Heart right ventricle (tissue), 16 donors: ENCODE results near the gene ZNF521. TPM values are rescaled to one million over a fixed set of nuclear protein-coding genes. Genes with fewer than 3 reads are reported as not detected.

Source experiments
- ATAC-seq, 8 donors: fragments of 200-7000 bp; cut with Tn5 transposase; one replicate each; pipeline ENCODE4 v1.9.1; 2020; ENCODE audit warnings: mild to moderate bottlenecking in 8 of 8, moderate library complexity in 8 of 8, moderate number of reproducible peaks in 1 of 8
- DNase-seq, 2 donors: peaks; one replicate each; pipeline ENCODE4 v3.0.0-alpha.2; 2020
- H3K27ac ChIP-seq, 10 donors: fragments of 200-600 bp; sonication (generic) in 2 of 10; one replicate each; pipeline versions ENCODE4 v1.5.0 to v1.8.0; 2020 to 2022; ENCODE audit warnings: mild to moderate bottlenecking in 3 of 10
- H3K27me3 ChIP-seq, 7 donors: fragments of 200-600 bp; one replicate each; pipeline ENCODE4 v1.8.0; 2021 to 2022; ENCODE audit warnings: mild to moderate bottlenecking in 2 of 7
- H3K36me3 ChIP-seq, 9 donors: fragments of 200-600 bp; sonication (generic) in 1 of 9; one replicate each; pipeline versions ENCODE4 v1.5.0 to v1.8.0; 2020 to 2022; ENCODE audit warnings: mild to moderate bottlenecking in 2 of 9
- H3K4me1 ChIP-seq, 9 donors: fragments of 200-600 bp; sonication (generic) in 1 of 9; one replicate each; pipeline versions ENCODE4 v1.5.0 to v1.8.0; 2020 to 2022; ENCODE audit warnings: mild to moderate bottlenecking in 4 of 9
- H3K4me3 ChIP-seq, 10 donors: fragments of 200-600 bp; sonication (generic) in 2 of 10; one replicate each; pipeline versions ENCODE4 v1.5.0 to v1.8.0; 2020 to 2022; ENCODE audit warnings: mild to moderate bottlenecking in 7 of 10, moderate library complexity in 2 of 10
- H3K9me3 ChIP-seq, 11 donors: fragments of 200-600 bp in 10 of 11; sonication (generic) in 2 of 11; one replicate each; pipeline versions ENCODE4 v1.5.0 to v1.8.0; 2013 to 2022; ENCODE audit warnings: mild to moderate bottlenecking in 2 of 11, control low read depth in 1 of 11, moderate library complexity in 1 of 11
- WGBS, 2 donors: extraction: QIAGEN DNeasy Blood & Tissue Kit; methylation state at CpG; one replicate each; pipeline ENCODE4 v1.1.7; 2013; ENCODE audit warnings: inconsistent platforms in 1 of 2; 5-methylcytosine and 5-hydroxymethylcytosine counted together
- intact Hi-C, 10 donors: fragments of 100-400 bp; cut with DNase I; formaldehyde crosslinking; loops; one replicate each; pipeline versions ENCODE4 v1.11.1 to v1.14.2; 2022
- polyA plus RNA-seq, 2 donors: library from polyadenylated mRNA; stranded (reverse); fragments of 200-250 nt; gene quantifications; one replicate each; pipeline ENCODE4 v1.2.3, GENCODE V29; 2013
- total RNA-seq, 10 donors: library from RNA; stranded (reverse); fragmentation: NEBNext Ultra II Directional in 3 of 10; extraction: Animal tissue kit (Norgen Biotek cat#: 25700) in 3 of 10; gene quantifications; one replicate each; pipeline versions ENCODE4 v1.2.1 to v1.2.4, GENCODE V29; 2021 to 2023
- TF ChIP-seq, protein P1 (sequence below), 9 donors: fragments of 200-600 bp; sonication (generic) in 2 of 9; IDR thresholded peaks; one replicate each; pipeline versions ENCODE4 v1.5.0 to v1.8.0; 2021 to 2022; ENCODE audit warnings: antibody characterized with exemption in 9 of 9, mild to moderate bottlenecking in 5 of 9, moderate library complexity in 1 of 9
- donor health status: Arrhythmogenic right ventricular cardiomyopathy.
- donor health status: ischemic (EF 13 %, LVEDD 7.1; RV severe dilation, severe dysfunction).
- donor health status: healthy with polysubstance abuse.
- donor health status: DM: no; HTN: yes; CAD: no.
- donor health status: DM: no; HTN: no; CAD: no.
- donor health status: ischemic (EF 25% LVEDD 6.9; RV normal size, moderate dysfunction).
- donor health status: ischemic (EF 25% LVEDD 5.7; RV mildly dilated, moderate dysfunction).
- donor health status: healthy.
- donor health status: DM: yes; HTN: yes; CAD: no.
- donor health status: Ischemic cardiomyopathy.
- donor health status: ischemic (EF 35%, LVEDD 5.7; RV mildly dilated, moderate dysfunction).
- donor health status: nonischemic (EF 11% LVEDD 7.7; RV severe dilation, severe dysfunction).
- donor health status: DM: yes; HTN: yes; CAD: no.
- donor health status: PGD.
- donor health status: ischemic (EF 29% LVEDD 5.4; RV normal size, mild dysfunction).
- donor health status: nonischemic (EF 23%, LVEDD 6.1; RV moderate dilation, normal function).

ZNF521 gene
- total and polyA plus RNA-seq, 12 donors = 3.3 to 26.4 (median 15.5) TPM

DNA sequence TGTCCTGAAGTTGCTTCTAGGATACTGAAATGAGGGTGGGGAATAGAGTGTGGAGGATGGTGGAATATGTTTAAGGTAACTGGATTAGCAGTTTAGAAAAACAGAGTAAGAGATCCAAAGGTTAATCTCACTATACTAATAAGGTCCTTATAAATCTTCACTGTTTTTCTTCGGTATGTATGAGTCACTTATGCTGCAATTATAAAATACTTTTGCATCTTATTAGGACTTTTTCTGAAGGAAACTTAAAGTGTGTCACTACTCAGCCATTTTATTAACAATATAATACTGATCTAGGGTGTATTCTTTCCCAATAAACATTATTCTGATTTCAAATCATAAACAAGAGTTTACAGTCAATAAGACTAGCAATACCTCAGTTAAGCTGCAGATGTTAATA is 182.3 kb downstream of the ZNF521 start:
- 90 to 95% methylated on average over 1 of the region's 1 CpG for WGBS, 2 donors
- H3K27me3 ChIP-seq = no peaks in the 10 kb centered on the region
- ATAC-seq (no peak), DNase-seq (no peak)
- intact Hi-C loops = loop anchor here in 4 of 10 donors (2.0 to 10.0 kb wide), 6 partner anchors 62 to 185 kb away; partner anchors contain the start of gene ZNF521 (in 3 of the 4)
- no peaks in the 10 kb centered on the region for H3K36me3 ChIP-seq
- peaks cover 0 to 18% (median 9%) of the 10 kb centered on the region in 9 donors for H3K4me1 ChIP-seq
- TF ChIP-seq, protein P1, sequence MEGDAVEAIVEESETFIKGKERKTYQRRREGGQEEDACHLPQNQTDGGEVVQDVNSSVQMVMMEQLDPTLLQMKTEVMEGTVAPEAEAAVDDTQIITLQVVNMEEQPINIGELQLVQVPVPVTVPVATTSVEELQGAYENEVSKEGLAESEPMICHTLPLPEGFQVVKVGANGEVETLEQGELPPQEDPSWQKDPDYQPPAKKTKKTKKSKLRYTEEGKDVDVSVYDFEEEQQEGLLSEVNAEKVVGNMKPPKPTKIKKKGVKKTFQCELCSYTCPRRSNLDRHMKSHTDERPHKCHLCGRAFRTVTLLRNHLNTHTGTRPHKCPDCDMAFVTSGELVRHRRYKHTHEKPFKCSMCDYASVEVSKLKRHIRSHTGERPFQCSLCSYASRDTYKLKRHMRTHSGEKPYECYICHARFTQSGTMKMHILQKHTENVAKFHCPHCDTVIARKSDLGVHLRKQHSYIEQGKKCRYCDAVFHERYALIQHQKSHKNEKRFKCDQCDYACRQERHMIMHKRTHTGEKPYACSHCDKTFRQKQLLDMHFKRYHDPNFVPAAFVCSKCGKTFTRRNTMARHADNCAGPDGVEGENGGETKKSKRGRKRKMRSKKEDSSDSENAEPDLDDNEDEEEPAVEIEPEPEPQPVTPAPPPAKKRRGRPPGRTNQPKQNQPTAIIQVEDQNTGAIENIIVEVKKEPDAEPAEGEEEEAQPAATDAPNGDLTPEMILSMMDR (IDR thresholded peaks at IDR 0.05) = no peak
- H3K4me3 ChIP-seq = no peak overlapping the region
- H3K27ac ChIP-seq = no peak overlapping the region
- no peaks in the 10 kb centered on the region for H3K9me3 ChIP-seq

DNA sequence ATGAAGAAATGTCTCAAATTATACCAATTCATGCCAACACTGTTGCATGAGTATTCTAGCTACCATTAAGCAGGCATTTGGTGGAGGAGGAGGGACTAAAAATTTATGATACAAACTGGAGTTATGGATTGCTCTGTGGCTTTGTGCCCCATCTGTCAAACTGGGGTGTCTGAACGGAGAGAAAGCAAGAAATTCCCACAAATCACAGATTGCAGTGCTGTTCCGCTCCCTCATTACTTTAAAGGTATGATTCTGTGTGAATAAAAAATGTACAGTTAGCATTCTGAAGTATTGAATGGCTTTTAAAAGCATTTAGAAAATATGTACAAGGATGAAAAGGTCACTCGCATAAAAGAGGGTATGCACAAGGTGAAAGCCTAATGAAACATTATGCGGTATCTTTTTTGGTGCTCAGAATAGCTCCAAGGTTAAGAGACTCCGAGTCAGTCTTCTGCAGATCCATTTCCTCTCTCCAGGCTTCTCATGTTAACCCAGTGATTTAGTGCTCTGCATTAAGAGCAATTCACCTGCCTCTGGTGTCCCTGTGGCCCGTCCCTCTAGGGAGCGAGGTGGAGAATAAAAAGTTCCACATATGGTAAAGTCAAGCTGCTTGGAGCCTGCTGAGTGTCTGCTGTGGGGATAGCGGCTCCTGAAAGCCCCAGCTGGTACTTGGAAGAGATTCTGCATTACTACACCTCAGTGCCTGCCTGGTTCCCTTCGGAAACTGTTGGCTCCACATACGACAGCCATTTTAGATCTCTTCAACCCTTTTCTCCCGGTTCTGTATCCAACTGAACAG is 184.2 kb downstream of the ZNF521 start:
- no peak for DNase-seq

DNA sequence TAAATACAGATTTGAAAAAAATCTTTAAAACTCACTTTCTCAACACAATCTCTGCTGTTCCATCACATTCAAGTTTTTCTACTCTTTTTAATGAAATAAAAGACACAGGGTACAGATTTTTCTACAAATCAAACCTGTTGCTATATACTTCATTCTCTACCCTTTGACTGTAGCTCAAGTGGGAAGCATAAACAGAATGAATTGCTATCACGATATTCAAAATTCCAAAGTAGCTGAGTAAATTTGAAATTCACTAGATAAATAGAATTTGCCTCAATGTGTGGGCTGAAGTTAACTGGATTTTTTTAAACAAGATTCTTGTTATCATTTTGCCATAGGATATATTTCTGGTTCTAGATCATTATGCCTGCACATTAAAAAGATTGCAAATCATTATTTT is 185.9 kb downstream of the ZNF521 start:
- H3K4me1 ChIP-seq = peaks cover 5 to 29% (median 19%) of the 10 kb centered on the region in 9 donors
- no peaks in the 10 kb centered on the region for H3K9me3 ChIP-seq
- no peaks in the 10 kb centered on the region for H3K36me3 ChIP-seq
- intact Hi-C loops = loop anchor here in 4 of 10 donors (5.0 to 10.0 kb wide), 5 partner anchors 59 to 189 kb away; partner anchors contain the start of gene ZNF521 (in 3 of the 4)
- TF ChIP-seq, protein P1 (IDR thresholded peaks at IDR 0.05) = no peak
- H3K27ac ChIP-seq = peak overlapping the region in 3 of 10 donors; percentile 42 to 58 (median 47)
- H3K4me3 ChIP-seq = no peak overlapping the region
- no peak for ATAC-seq
- WGBS, 2 donors = 59 to 64% methylated on average over 1 of the region's 1 CpG
- DNase-seq = no peak
- H3K27me3 ChIP-seq = no peaks in the 10 kb centered on the region

More for the DNA sequence above, 184.2 kb downstream of the ZNF521 start:
- Histone ChIP-seq H3K4me3 (peak overlapping the region in 4 of 10 donors; percentile 3 to 22 (median 20)), H3K9me3 (no peaks in the 10 kb centered on the region), H3K4me1 (peaks cover 5 to 29% (median 19%) of the 10 kb centered on the region in 9 donors), H3K27ac (peak overlapping the region in 8 of 10 donors; percentile 3 to 43 (median 36)), H3K36me3 (no peaks in the 10 kb centered on the region), H3K27me3 (no peaks in the 10 kb centered on the region)
- peak in 7 of 8 donors; percentile 29 to 76 (median 46) for ATAC-seq
- 62 to 65% methylated on average over 11 of the region's 11 CpGs for WGBS, 2 donors
- intact Hi-C loops = loop anchor here in 4 of 10 donors (2.0 to 10.0 kb wide), 6 partner anchors 61 to 187 kb away; partner anchors contain the start of gene ZNF521 (in 3 of the 4)
- TF ChIP-seq, protein P1 (IDR thresholded peaks at IDR 0.05) = no peak
